GM12878 (cell line): ENCODE data around the gene CTNNA2. TPM values are rescaled to one million over a fixed set of nuclear protein-coding genes. Genes with fewer than 3 reads are reported as not detected.

Experiments
- ATAC-seq: fragments of 200-7000 bp; cut with Tn5 transposase; 3 replicates; pipeline ENCODE4 v1.9.1; 2020; ENCODE audit warnings: mild to moderate bottlenecking, moderate library complexity
- BruUV-seq: library from RNA; stranded (reverse); fragments of 400-500 nt; replicated peaks from 2 replicates; lab custom pipeline; 2021; lab: Mats Ljungman, UMichigan
- CTCF ChIA-PET: fragments of 300-600 bp; sonication (Branson Sonifier 250); formaldehyde crosslinking; extraction: SDS; loops from one replicate; lab custom pipeline; 2021; ENCODE audit warnings: inconsistent platforms; lab: Yijun Ruan, JAX
- POLR2A ChIA-PET: fragments of 350-600 bp; formaldehyde crosslinking; extraction: SDS; loops from one replicate; lab custom pipeline; 2021; ENCODE audit warnings: inconsistent platforms; lab: Charles Lee
- RAD21 ChIA-PET: fragments of 300-600 bp; sonication (Branson Sonifier 250); formaldehyde crosslinking; loops from one replicate; lab custom pipeline; 2023; ENCODE audit warnings: antibody characterized with exemption; ENCODE audit not compliant: unreplicated experiment; lab: Charles Lee
- SMC1A ChIA-PET: fragments of 300-600 bp; sonication (Branson Sonifier 250); formaldehyde crosslinking; loops from one replicate; lab custom pipeline; 2023; ENCODE audit not compliant: unreplicated experiment, uncharacterized antibody; lab: Charles Lee
- DNase-seq: peaks from one replicate; pipeline ENCODE4 v3.0.0-alpha.2; 2011; ENCODE audit warnings: low read depth, low spot score
- FAIRE-seq: peaks from 3 replicates; lab custom pipeline; 2011; peaks lifted over from hg19 to GRCh38; lab: Jason Lieb, UNC
- H2AFZ ChIP-seq: 2 replicates; pipeline ENCODE4 v1.6.0; 2011; ENCODE audit warnings: low read depth, low read length, control low read depth; ENCODE audit not compliant: control insufficient read depth
- H3K27ac ChIP-seq: 2 replicates; pipeline ENCODE4 v1.5.1; 2011; ENCODE audit warnings: control low read depth; ENCODE audit not compliant: control insufficient read depth, insufficient read depth
- H3K27me3 ChIP-seq, 2 experiments: replicated peaks in 1 of 2; 2 replicates each; pipeline versions ENCODE4 v1.6.0 to v1.6.1; 2011; ENCODE audit warnings: low read length in 1 of 2; ENCODE audit not compliant: control insufficient read depth in 2 of 2, insufficient read depth in 2 of 2
- H3K36me3 ChIP-seq, 2 experiments: 2 replicates each; pipeline ENCODE4 v1.5.1; 2011; ENCODE audit warnings: low read length in 1 of 2; ENCODE audit not compliant: control insufficient read depth in 2 of 2, insufficient read depth in 2 of 2
- H3K4me1 ChIP-seq: 2 replicates; pipeline ENCODE4 v1.6.1; 2011; ENCODE audit warnings: mild to moderate bottlenecking, low read length, moderate library complexity, mixed read lengths; ENCODE audit not compliant: control insufficient read depth, insufficient read depth
- H3K4me2 ChIP-seq: 2 replicates; pipeline ENCODE4 v1.6.0; 2011; ENCODE audit warnings: control low read depth; ENCODE audit not compliant: control insufficient read depth, insufficient read depth
- H3K4me3 ChIP-seq: fragments of 200-600 bp; sonication (generic); 2 replicates; pipeline ENCODE4 v1.5.1; 2016
- H3K79me2 ChIP-seq: 2 replicates; pipeline ENCODE4 v1.6.0; 2011; ENCODE audit warnings: low read length; ENCODE audit not compliant: control insufficient read depth, insufficient read depth
- H3K9ac ChIP-seq: 2 replicates; pipeline ENCODE4 v1.8.0; 2011; ENCODE audit warnings: low read length, control low read depth, mixed read lengths; ENCODE audit not compliant: control insufficient read depth, insufficient read depth
- H3K9me3 ChIP-seq: replicated peaks from 3 replicates; pipeline ENCODE4 v1.5.1; 2011; ENCODE audit warnings: mild to moderate bottlenecking, low read length; ENCODE audit not compliant: control insufficient read depth, insufficient read depth
- H4K20me1 ChIP-seq: 2 replicates; pipeline ENCODE4 v1.6.0; 2011; ENCODE audit not compliant: control insufficient read depth, insufficient read depth
- BACH1 ChIP-seq: fragments of 450-650 bp; IDR thresholded peaks from 2 replicates; pipeline ENCODE4 v1.6.1; 2017; ENCODE audit warnings: mild to moderate bottlenecking, borderline replicate concordance
- BRCA1 ChIP-seq: IDR thresholded peaks from 2 replicates; pipeline ENCODE4 v1.6.1; 2011; ENCODE audit warnings: low read depth, low read length, improper control_type of control experiment
- CHD1 ChIP-seq: IDR thresholded peaks from 2 replicates; pipeline ENCODE4 v1.6.1; 2012; ENCODE audit warnings: low read depth, low read length, improper control_type of control experiment
- EED ChIP-seq: sonication (generic); IDR thresholded peaks from 2 replicates; pipeline ENCODE4 v1.6.1; 2016; ENCODE audit warnings: antibody characterized with exemption, low read depth
- EGR1 ChIP-seq, 2 experiments: IDR thresholded peaks; 1 replicate in 1 of 2; 2 replicates in 1 of 2; pipeline ENCODE4 v1.6.1; 2011 to 2012; ENCODE audit warnings: low read depth in 2 of 2, low read length in 2 of 2, borderline replicate concordance in 1 of 2, mild to moderate bottlenecking in 1 of 2, moderate library complexity in 1 of 2
- ESRRA ChIP-seq: IDR thresholded peaks from 2 replicates; pipeline ENCODE4 v1.6.1; 2012; ENCODE audit warnings: mild to moderate bottlenecking, low read length, improper control_type of control experiment
- ETV6 ChIP-seq, 2 experiments: fragments of 450-650 bp in 1 of 2; IDR thresholded peaks in 1 of 2; conservative IDR thresholded peaks in 1 of 2; 2 replicates each; pipeline ENCODE4 v1.6.1; 2014; ENCODE audit warnings: antibody characterized with exemption in 1 of 2, borderline replicate concordance in 1 of 2, low read depth in 1 of 2, mild to moderate bottlenecking in 1 of 2, moderate library complexity in 1 of 2
- FOXM1 ChIP-seq: IDR thresholded peaks from 2 replicates; pipeline ENCODE4 v1.6.1; 2012; ENCODE audit warnings: low read depth, mild to moderate bottlenecking, inconsistent platforms, low read length, moderate library complexity
- MEF2A ChIP-seq: IDR thresholded peaks from 2 replicates; pipeline ENCODE4 v1.6.1; 2011; ENCODE audit warnings: low read depth, mild to moderate bottlenecking, low read length, moderate library complexity; ENCODE audit not compliant: insufficient read depth
- NFIC ChIP-seq: IDR thresholded peaks from 2 replicates; pipeline ENCODE4 v1.6.1; 2012; ENCODE audit warnings: low read depth, mild to moderate bottlenecking, inconsistent platforms, low read length, moderate library complexity
- RCOR1 ChIP-seq: conservative IDR thresholded peaks from 2 replicates; pipeline ENCODE4 v1.6.1; 2012; ENCODE audit warnings: low read depth, low read length, improper control_type of control experiment
- RUNX3 ChIP-seq: IDR thresholded peaks from 2 replicates; pipeline ENCODE4 v1.6.1; 2012; ENCODE audit warnings: low read length, inconsistent platforms
- SIN3A ChIP-seq: IDR thresholded peaks from 2 replicates; pipeline ENCODE4 v1.6.1; 2012; ENCODE audit warnings: low read depth, low read length, improper control_type of control experiment
- SMARCA5 ChIP-seq: fragments of 450-650 bp; IDR thresholded peaks from 2 replicates; pipeline ENCODE4 v1.6.1; 2017; ENCODE audit warnings: mild to moderate bottlenecking
- SUPT20H ChIP-seq: IDR thresholded peaks from 2 replicates; pipeline ENCODE4 v1.6.1; 2011; ENCODE audit warnings: low read depth, mild to moderate bottlenecking, low read length, moderate library complexity, borderline replicate concordance; ENCODE audit not compliant: control insufficient read depth
- YY1 ChIP-seq: IDR thresholded peaks from 2 replicates; pipeline ENCODE4 v1.6.1; 2011; ENCODE audit warnings: low read depth, mild to moderate bottlenecking, low read length
- ZNF217 ChIP-seq: fragments of 450-650 bp; IDR thresholded peaks from 2 replicates; pipeline ENCODE4 v1.6.1; 2017; ENCODE audit warnings: antibody characterized with exemption, mild to moderate bottlenecking
- in situ Hi-C: fragments of 300-500 bp; cut with MboI; formaldehyde crosslinking; loops from 9 replicates; pipeline ENCODE4 v1.14.3; 2018; ENCODE audit warnings: mixed read lengths
- intact Hi-C: fragments of 100-400 bp; cut with micrococcal nuclease; formaldehyde crosslinking; loops from one replicate; pipeline ENCODE4 v1.14.2; 2022; ENCODE audit not compliant: unreplicated experiment
- polyA plus RNA-seq, 11 experiments: library from polyadenylated mRNA; depleted of rRNA in 4 of 11; unstranded in 6 of 11; stranded (reverse) in 5 of 11; fragments of >200 nt; fragmentation: Nextera tagmentation in 4 of 11; fragmentation: Illumina TruSeq in 1 of 11; extraction: Ambion mirVana in 4 of 11; extraction: Trizol in 1 of 11; gene quantifications; 1 replicate in 1 of 11; 2 replicates in 10 of 11; pipeline versions ENCODE4 v1.2.1 to v1.2.3, GENCODE V29; 2011 to 2016; ENCODE audit warnings: inconsistent platforms in 2 of 11, missing spikeins in 2 of 11, low read depth in 1 of 11
- total RNA-seq, 4 experiments: library from RNA; depleted of rRNA in 3 of 4; stranded (reverse); fragments of >200 nt in 3 of 4; fragmentation: Illumina TruSeq in 1 of 4; extraction: Trizol in 1 of 4; gene quantifications; 2 replicates each; pipeline versions ENCODE4 v1.2.1 to v1.2.3, GENCODE V29; 2013 to 2021
- TF ChIP-seq, protein P1 (sequence below): fragments of 450-650 bp; IDR thresholded peaks from 2 replicates; pipeline ENCODE4 v1.6.1; 2018; ENCODE audit warnings: borderline replicate concordance, mild to moderate bottlenecking; ENCODE audit not compliant: partially characterized antibody
- TF ChIP-seq, protein P2 (sequence below): fragments of 450-650 bp; IDR thresholded peaks from 2 replicates; pipeline ENCODE4 v1.6.1; 2016; ENCODE audit warnings: mild to moderate bottlenecking
- TF ChIP-seq, protein P3 (sequence below): IDR thresholded peaks from 2 replicates; pipeline ENCODE4 v1.6.1; 2012; ENCODE audit warnings: low read depth, low read length, improper control_type of control experiment

CTNNA2 gene
- total and polyA plus RNA-seq, 10 of the 15 experiments (the other 5 are each of a cell fraction or from before 2014, with no cell fraction given) = 2.4 to 36.2 (median 6.6) TPM

DNA sequence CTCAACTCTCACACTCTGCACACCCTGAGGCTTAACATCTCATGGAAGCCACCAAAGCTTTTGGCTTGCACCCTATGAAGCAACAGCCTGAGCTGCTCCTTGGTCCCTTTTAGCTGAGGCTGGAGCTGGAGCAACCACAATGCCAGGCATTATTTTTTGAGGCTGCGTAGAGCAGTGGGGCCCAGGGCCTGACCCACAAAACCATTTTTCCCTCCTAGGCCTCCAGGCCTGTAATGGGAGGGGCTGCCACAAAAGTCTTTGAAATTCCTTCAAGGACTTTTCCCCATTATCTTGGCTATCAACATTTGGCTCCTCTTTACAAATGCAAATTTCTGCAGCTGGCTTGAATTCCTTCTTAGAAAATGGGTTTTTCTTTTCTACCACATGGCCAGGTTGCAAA lies 39.8 kb downstream of the CTNNA2 start (continued):
- TF ChIP-seq, protein P1, sequence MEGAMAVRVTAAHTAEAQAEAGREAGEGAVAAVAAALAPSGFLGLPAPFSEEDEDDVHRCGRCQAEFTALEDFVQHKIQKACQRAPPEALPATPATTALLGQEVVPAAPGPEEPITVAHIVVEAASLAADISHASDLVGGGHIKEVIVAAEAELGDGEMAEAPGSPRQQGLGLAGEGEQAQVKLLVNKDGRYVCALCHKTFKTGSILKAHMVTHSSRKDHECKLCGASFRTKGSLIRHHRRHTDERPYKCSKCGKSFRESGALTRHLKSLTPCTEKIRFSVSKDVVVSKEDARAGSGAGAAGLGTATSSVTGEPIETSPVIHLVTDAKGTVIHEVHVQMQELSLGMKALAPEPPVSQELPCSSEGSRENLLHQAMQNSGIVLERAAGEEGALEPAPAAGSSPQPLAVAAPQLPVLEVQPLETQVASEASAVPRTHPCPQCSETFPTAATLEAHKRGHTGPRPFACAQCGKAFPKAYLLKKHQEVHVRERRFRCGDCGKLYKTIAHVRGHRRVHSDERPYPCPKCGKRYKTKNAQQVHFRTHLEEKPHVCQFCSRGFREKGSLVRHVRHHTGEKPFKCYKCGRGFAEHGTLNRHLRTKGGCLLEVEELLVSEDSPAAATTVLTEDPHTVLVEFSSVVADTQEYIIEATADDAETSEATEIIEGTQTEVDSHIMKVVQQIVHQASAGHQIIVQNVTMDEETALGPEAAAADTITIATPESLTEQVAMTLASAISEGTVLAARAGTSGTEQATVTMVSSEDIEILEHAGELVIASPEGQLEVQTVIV = no peak
- TF ChIP-seq, all 136 proteins: peak for 0

DNA sequence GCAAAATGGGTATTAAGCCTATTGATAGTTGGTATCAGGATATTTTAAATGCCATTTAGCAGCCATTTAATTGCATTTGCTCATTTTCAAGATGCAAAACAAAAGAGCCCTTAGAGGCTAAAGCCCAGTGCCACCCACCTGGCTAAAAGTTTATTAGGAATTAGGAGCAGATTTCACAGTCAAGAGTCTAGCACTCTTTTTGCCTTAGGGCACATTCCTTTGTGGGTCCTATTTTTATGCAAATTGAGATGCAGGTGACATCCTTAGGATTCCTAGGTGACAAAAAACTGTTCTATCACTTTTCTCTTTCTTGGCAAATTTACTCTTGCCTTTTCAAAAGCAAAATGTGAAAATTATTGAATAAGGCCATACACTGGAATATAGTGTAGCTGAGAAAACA lies 42.0 kb downstream of the CTNNA2 start:
- no peaks in the 10 kb centered on the region for H3K9me3 ChIP-seq
- ATAC-seq (no peak), DNase-seq (no peak), FAIRE-seq (no peak)
- intact Hi-C loops = no loop called here
- in situ Hi-C loops = no loop called here
- no peaks in the 10 kb centered on the region for H3K36me3 ChIP-seq
- RAD21 ChIA-PET = no interaction called here
- no peaks in the 10 kb centered on the region for H4K20me1 ChIP-seq
- no peak overlapping the region for H3K27ac ChIP-seq
- no peak for TF ChIP-seq MEF2A
- no peak for TF ChIP-seq ESRRA
- no peak for TF ChIP-seq BACH1
- TF ChIP-seq, protein P2, sequence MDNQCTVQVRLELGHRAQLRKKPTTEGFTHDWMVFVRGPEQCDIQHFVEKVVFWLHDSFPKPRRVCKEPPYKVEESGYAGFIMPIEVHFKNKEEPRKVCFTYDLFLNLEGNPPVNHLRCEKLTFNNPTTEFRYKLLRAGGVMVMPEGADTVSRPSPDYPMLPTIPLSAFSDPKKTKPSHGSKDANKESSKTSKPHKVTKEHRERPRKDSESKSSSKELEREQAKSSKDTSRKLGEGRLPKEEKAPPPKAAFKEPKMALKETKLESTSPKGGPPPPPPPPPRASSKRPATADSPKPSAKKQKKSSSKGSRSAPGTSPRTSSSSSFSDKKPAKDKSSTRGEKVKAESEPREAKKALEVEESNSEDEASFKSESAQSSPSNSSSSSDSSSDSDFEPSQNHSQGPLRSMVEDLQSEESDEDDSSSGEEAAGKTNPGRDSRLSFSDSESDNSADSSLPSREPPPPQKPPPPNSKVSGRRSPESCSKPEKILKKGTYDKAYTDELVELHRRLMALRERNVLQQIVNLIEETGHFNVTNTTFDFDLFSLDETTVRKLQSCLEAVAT = no peak
- no peak for TF ChIP-seq SIN3A
- TF ChIP-seq, protein P3, sequence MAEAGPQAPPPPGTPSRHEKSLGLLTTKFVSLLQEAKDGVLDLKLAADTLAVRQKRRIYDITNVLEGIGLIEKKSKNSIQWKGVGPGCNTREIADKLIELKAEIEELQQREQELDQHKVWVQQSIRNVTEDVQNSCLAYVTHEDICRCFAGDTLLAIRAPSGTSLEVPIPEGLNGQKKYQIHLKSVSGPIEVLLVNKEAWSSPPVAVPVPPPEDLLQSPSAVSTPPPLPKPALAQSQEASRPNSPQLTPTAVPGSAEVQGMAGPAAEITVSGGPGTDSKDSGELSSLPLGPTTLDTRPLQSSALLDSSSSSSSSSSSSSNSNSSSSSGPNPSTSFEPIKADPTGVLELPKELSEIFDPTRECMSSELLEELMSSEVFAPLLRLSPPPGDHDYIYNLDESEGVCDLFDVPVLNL = no peak
- no peak for TF ChIP-seq ZNF217
- TF ChIP-seq RUNX3 = no peak
- no peak for TF ChIP-seq YY1
- TF ChIP-seq CHD1 = no peak
- no peak for TF ChIP-seq FOXM1
- TF ChIP-seq BRCA1 = no peak
- TF ChIP-seq SMARCA5 = no peak
- no peak for TF ChIP-seq EED
- no peak for TF ChIP-seq SUPT20H
- no peak for TF ChIP-seq ETV6 (conservative IDR thresholded peaks at IDR 0.05 in 1 of 2, IDR thresholded peaks at IDR 0.05 in 1 of 2; ENCODE audit: borderline replicate concordance in 1 of 2, low read depth in 1 of 2)
- TF ChIP-seq RCOR1 = no peak
- no peak for TF ChIP-seq NFIC
- TF ChIP-seq EGR1 (IDR thresholded peaks at IDR 0.05; ENCODE audit: borderline replicate concordance in 1 of 2, low read depth in 2 of 2, low read length in 2 of 2) = no peak
- no peaks in the 10 kb centered on the region for H3K4me1 ChIP-seq
- H3K27me3 ChIP-seq = no peaks in the 10 kb centered on the region
- POLR2A ChIA-PET = no interaction called here
- H3K4me3 ChIP-seq = no peak overlapping the region
- SMC1A ChIA-PET = interaction anchor here (1.2 kb wide), 1 partner anchor 19 kb away, joined by 3 read pairs; no protein-coding TSS in a partner anchor
- H3K9ac ChIP-seq = no peak overlapping the region
- no peak overlapping the region for H2AFZ ChIP-seq
- no peak overlapping the region for H3K4me2 ChIP-seq
- CTCF ChIA-PET = no interaction called here
- BruUV-seq = no TSS peak
- H3K79me2 ChIP-seq = no peaks in the 10 kb centered on the region
